Panc1 (cell line): Measurements from ENCODE around the gene TSEN15.

Experiments
- CTCF ChIP-seq: fragments of 450-650 bp; IDR thresholded peaks from 2 replicates; pipeline ENCODE4 v1.5.1; 2017; ENCODE audit warnings: mild to moderate bottlenecking
- REST ChIP-seq, 2 experiments: IDR thresholded peaks; 2 replicates each; pipeline ENCODE4 v1.6.1; 2011 to 2012; ENCODE audit warnings: low read depth in 2 of 2, control low read depth in 1 of 2, low read length in 1 of 2, mild to moderate bottlenecking in 1 of 2, moderate library complexity in 1 of 2; ENCODE audit not compliant: insufficient read depth in 1 of 2

- TF ChIP-seq CTCF: no peak
- no peak for TF ChIP-seq REST (IDR thresholded peaks at IDR 0.05; ENCODE audit: insufficient read depth in 1 of 2, low read depth in 2 of 2, low read length in 1 of 2)
Measured at GRCh38 chr1:184014271-184014670, 37.3 kb upstream of the TSEN15 start.
